ENCODE measurements around the gene PCCA. TPM values are rescaled to one million over a fixed set of nuclear protein-coding genes. Genes with fewer than 3 reads are reported as not detected.

Gene PCCA
- total and polyA plus RNA-seq, 2 donors (not counting 1 experiment from before 2014, with no cell fraction given), result 11.2 to 73.0 TPM

- Histone ChIP-seq H4K20me1 (ENCODE audit: control insufficient read depth, extremely low read depth, insufficient read depth, low read length) (no peaks in the 10 kb centered on the region), H3K27ac (ENCODE audit: insufficient read depth, low read length) (no peak overlapping the region), H3K4me1 (ENCODE audit: control insufficient read depth, extremely low read depth, insufficient read depth, low read length) (peaks cover 3% of the 10 kb centered on the region), H3K9ac (ENCODE audit: insufficient read depth, low read length) (no peak overlapping the region), H3K9me3 (ENCODE audit: control insufficient read depth, insufficient read depth, low read depth, low read length) (no peaks in the 10 kb centered on the region), H3K4me3 (replicated peaks in 1 of 4; ENCODE audit: control extremely low read depth in 1 of 4, insufficient read depth in 1 of 4, low read depth in 3 of 4, low read length in 4 of 4) (no peak overlapping the region), H3K79me2 (ENCODE audit: control insufficient read depth, insufficient read depth, low read length) (no peaks in the 10 kb centered on the region), H3K36me3 (ENCODE audit: control insufficient read depth, insufficient read depth, low read length) (no peaks in the 10 kb centered on the region), H3K27me3 (ENCODE audit: control insufficient read depth, insufficient read depth, low read length) (no peaks in the 10 kb centered on the region), H3K4me2 (ENCODE audit: extremely low read depth, insufficient read depth, low read length) (no peak overlapping the region), H2AFZ (ENCODE audit: low read length) (no peak overlapping the region)
- TF ChIP-seq CTCF (conservative IDR thresholded peaks at IDR 0.05 in 1 of 2, IDR thresholded peaks at IDR 0.05 in 1 of 2; ENCODE audit: low read depth in 1 of 2, low read length in 2 of 2), result no peak
- TF ChIP-seq EZH2 (IDR thresholded peaks at IDR 0.05; ENCODE audit: low read length, missing control alignments), result no peak
- DNase-seq (ENCODE audit: low read depth in 2 of 2), result no peak
Measured at GRCh38 chr13:100397627-100398026, 308.7 kb downstream of the PCCA start.

- Histone ChIP-seq H3K4me2 (ENCODE audit: extremely low read depth, insufficient read depth, low read length) (no peak overlapping the region), H3K4me3 (replicated peaks in 1 of 4; ENCODE audit: control extremely low read depth in 1 of 4, insufficient read depth in 1 of 4, low read depth in 3 of 4, low read length in 4 of 4) (no peak overlapping the region)
- TF ChIP-seq EZH2 (IDR thresholded peaks at IDR 0.05; ENCODE audit: low read length, missing control alignments) (no peak), CTCF (conservative IDR thresholded peaks at IDR 0.05 in 1 of 2, IDR thresholded peaks at IDR 0.05 in 1 of 2; ENCODE audit: low read depth in 1 of 2, low read length in 2 of 2) (no peak)
Measured at GRCh38 chr13:100398360-100398759, 309.5 kb downstream of the PCCA start.

GRCh38 chr13:100399455-100399854 is 310.6 kb downstream of the PCCA start:
- Histone ChIP-seq H3K36me3 (ENCODE audit: control insufficient read depth, insufficient read depth, low read length) (no peaks in the 10 kb centered on the region), H2AFZ (ENCODE audit: low read length) (no peak overlapping the region), H3K4me2 (ENCODE audit: extremely low read depth, insufficient read depth, low read length) (no peak overlapping the region), H3K4me1 (ENCODE audit: control insufficient read depth, extremely low read depth, insufficient read depth, low read length) (peaks cover 3% of the 10 kb centered on the region), H3K9me3 (ENCODE audit: control insufficient read depth, insufficient read depth, low read depth, low read length) (no peaks in the 10 kb centered on the region), H3K4me3 (replicated peaks in 1 of 4; ENCODE audit: control extremely low read depth in 1 of 4, insufficient read depth in 1 of 4, low read depth in 3 of 4, low read length in 4 of 4) (no peak overlapping the region), H3K27ac (ENCODE audit: insufficient read depth, low read length) (no peak overlapping the region), H3K27me3 (ENCODE audit: control insufficient read depth, insufficient read depth, low read length) (no peaks in the 10 kb centered on the region), H4K20me1 (ENCODE audit: control insufficient read depth, extremely low read depth, insufficient read depth, low read length) (no peaks in the 10 kb centered on the region), H3K9ac (ENCODE audit: insufficient read depth, low read length) (no peak overlapping the region), H3K79me2 (ENCODE audit: control insufficient read depth, insufficient read depth, low read length) (no peaks in the 10 kb centered on the region)
- TF ChIP-seq EZH2 (IDR thresholded peaks at IDR 0.05; ENCODE audit: low read length, missing control alignments) (no peak), CTCF (conservative IDR thresholded peaks at IDR 0.05 in 1 of 2, IDR thresholded peaks at IDR 0.05 in 1 of 2; ENCODE audit: low read depth in 1 of 2, low read length in 2 of 2) (no peak)
- DNase-seq (ENCODE audit: low read depth in 2 of 2), result no peak

More at GRCh38 chr13:100398360-100398759, 309.5 kb downstream of the PCCA start:
- Histone ChIP-seq H3K27me3 (ENCODE audit: control insufficient read depth, insufficient read depth, low read length) (no peaks in the 10 kb centered on the region), H3K79me2 (ENCODE audit: control insufficient read depth, insufficient read depth, low read length) (no peaks in the 10 kb centered on the region), H3K9me3 (ENCODE audit: control insufficient read depth, insufficient read depth, low read depth, low read length) (no peaks in the 10 kb centered on the region), H4K20me1 (ENCODE audit: control insufficient read depth, extremely low read depth, insufficient read depth, low read length) (no peaks in the 10 kb centered on the region), H3K9ac (ENCODE audit: insufficient read depth, low read length) (no peak overlapping the region), H2AFZ (ENCODE audit: low read length) (no peak overlapping the region), H3K27ac (ENCODE audit: insufficient read depth, low read length) (no peak overlapping the region), H3K36me3 (ENCODE audit: control insufficient read depth, insufficient read depth, low read length) (no peaks in the 10 kb centered on the region), H3K4me1 (ENCODE audit: control insufficient read depth, extremely low read depth, insufficient read depth, low read length) (peaks cover 3% of the 10 kb centered on the region)
- no peak for DNase-seq (ENCODE audit: low read depth in 2 of 2)
